Left renal pelvis (tissue), 4 donors: Measurements from ENCODE around the gene KRT1. TPM values are rescaled to one million over a fixed set of nuclear protein-coding genes. Genes with fewer than 3 reads are reported as not detected.
"Not testable (repeated sequence)": the region's sequence is repeated elsewhere in the genome, so short reads cannot be mapped to it uniquely, and the experiment has no call there.

Experiments used
- DNase-seq, 4 donors: peaks; one replicate each; pipeline ENCODE4 v3.0.0-alpha.2; 2013; ENCODE audit warnings: low read depth in 4 of 4, low spot score in 3 of 4
- polyA plus RNA-seq, 4 donors: library from polyadenylated mRNA; unstranded; fragments of 120-200 nt; gene quantifications; one replicate each; pipeline ENCODE4 v1.2.1, GENCODE V29; 2013; ENCODE audit not compliant: insufficient read length in 4 of 4

Gene KRT1
- 1 to 10 TPM in 1 of 4 donors, under 1 TPM in 3; 0.34 to 2.5 (median 0.39) TPM for polyA plus RNA-seq

- DNase-seq = no peak
These were observed at the start of gene KRT1 for GRCh38 chr12:52680363-52680762. Gene KRT1, minus strand, starts transcription at chr12:52680407. Its CDS starts 59 bp downstream, at chr12:52680348.

- DNase-seq = no peak
These were observed 48.9 kb upstream of the KRT1 start for GRCh38 chr12:52729147-52729546.

GRCh38 chr12:52728374-52728773, 48.2 kb upstream of the KRT1 start:
- DNase-seq = no peak

GRCh38 chr12:52727037-52727436, 46.8 kb upstream of the KRT1 start:
- no peak for DNase-seq

- no peak for DNase-seq
These were observed 46.2 kb upstream of the KRT1 start for GRCh38 chr12:52726451-52726850.

GRCh38 chr12:52724384-52724783, 44.2 kb upstream of the KRT1 start:
- no peak for DNase-seq

- DNase-seq = no peak
These were observed 42.5 kb upstream of the KRT1 start for GRCh38 chr12:52722680-52723079.

GRCh38 chr12:52721838-52722470, 41.7 kb upstream of the KRT1 start:
- no peak for DNase-seq

GRCh38 chr12:52720365-52720886, 40.2 kb upstream of the KRT1 start:
- DNase-seq = no peak

- no peak for DNase-seq
These were observed 35.9 kb upstream of the KRT1 start for GRCh38 chr12:52716061-52716460.

- no peak for DNase-seq
These were observed 35.2 kb upstream of the KRT1 start for GRCh38 chr12:52715416-52715815.

GRCh38 chr12:52714887-52715281, 34.7 kb upstream of the KRT1 start:
- DNase-seq = no peak

GRCh38 chr12:52713960-52714886, 34.0 kb upstream of the KRT1 start:
- no peak for DNase-seq

- DNase-seq = not testable (repeated sequence)
These were observed 31.9 kb upstream of the KRT1 start for GRCh38 chr12:52712122-52712521.

GRCh38 chr12:52710730-52711129, 30.5 kb upstream of the KRT1 start:
- DNase-seq = no peak

GRCh38 chr12:52708010-52708409, 27.8 kb upstream of the KRT1 start:
- no peak for DNase-seq

GRCh38 chr12:52704464-52704863, 24.3 kb upstream of the KRT1 start:
- no peak for DNase-seq

- DNase-seq = no peak
These were observed 23.7 kb upstream of the KRT1 start for GRCh38 chr12:52703878-52704277.

GRCh38 chr12:52703424-52703823, 23.2 kb upstream of the KRT1 start, which contains the start of gene KRT77:
Gene KRT77, minus strand, starts transcription at chr12:52703524. Its CDS starts 90 bp downstream, at chr12:52703434.
- no peak for DNase-seq

- DNase-seq = no peak
These were observed 22.1 kb upstream of the KRT1 start for GRCh38 chr12:52702338-52702737.

- DNase-seq = no peak
These were observed 21.1 kb upstream of the KRT1 start for GRCh38 chr12:52701281-52701680.
